Trophoblast cell (in vitro differentiated cells and primary cell): ENCODE measurements around the gene ACAD10.

Experiments
- DNase-seq, 2 donors: peaks; one replicate each; pipeline ENCODE4 v3.0.0-alpha.2; 2016
- H2AFZ ChIP-seq: 2 replicates; pipeline ENCODE4 v1.6.1; 2013; ENCODE audit warnings: low read length, moderate library complexity, mild to moderate bottlenecking; ENCODE audit not compliant: insufficient read depth, poor library complexity
- H2AK5ac ChIP-seq: 2 replicates; pipeline ENCODE4 v1.6.1; 2013; ENCODE audit warnings: mild to moderate bottlenecking, low read length
- H2BK120ac ChIP-seq: 2 replicates; pipeline ENCODE4 v1.6.1; 2013; ENCODE audit warnings: low read length, mild to moderate bottlenecking, moderate library complexity; ENCODE audit not compliant: insufficient read depth, poor library complexity
- H2BK12ac ChIP-seq: 2 replicates; pipeline ENCODE4 v1.6.1; 2013; ENCODE audit warnings: mild to moderate bottlenecking, low read length, moderate library complexity
- H2BK5ac ChIP-seq: 2 replicates; pipeline ENCODE4 v1.6.1; 2013; ENCODE audit warnings: low read length, low read depth, moderate library complexity, mild to moderate bottlenecking; ENCODE audit not compliant: poor library complexity
- H3K14ac ChIP-seq: 2 replicates; pipeline ENCODE4 v1.6.1; 2013; ENCODE audit warnings: mild to moderate bottlenecking, low read length
- H3K18ac ChIP-seq: 2 replicates; pipeline ENCODE4 v1.6.1; 2013; ENCODE audit warnings: mild to moderate bottlenecking, low read length
- H3K23ac ChIP-seq: 2 replicates; pipeline ENCODE4 v1.6.1; 2013; ENCODE audit warnings: low read length
- H3K27ac ChIP-seq: 2 replicates; pipeline ENCODE4 v1.5.1; 2013; ENCODE audit warnings: low read depth, mild to moderate bottlenecking, inconsistent platforms, low read length, moderate library complexity
- H3K27me3 ChIP-seq: 2 replicates; pipeline ENCODE4 v1.6.1; 2013; ENCODE audit warnings: inconsistent platforms, mild to moderate bottlenecking, low read length, moderate library complexity; ENCODE audit not compliant: insufficient read depth
- H3K36me3 ChIP-seq, 2 experiments: 1 replicate in 1 of 2; 2 replicates in 1 of 2; pipeline ENCODE4 v1.6.1; 2013; ENCODE audit warnings: low read length in 2 of 2, mild to moderate bottlenecking in 2 of 2, moderate library complexity in 1 of 2; ENCODE audit not compliant: insufficient read depth in 2 of 2, control insufficient read depth in 1 of 2
- H3K4ac ChIP-seq: 2 replicates; pipeline ENCODE4 v1.6.1; 2013; ENCODE audit warnings: low read depth, mild to moderate bottlenecking, low read length, moderate library complexity
- H3K4me1 ChIP-seq, 2 experiments: 1 replicate in 1 of 2; 2 replicates in 1 of 2; pipeline ENCODE4 v1.6.1; 2013; ENCODE audit warnings: low read length in 2 of 2, mild to moderate bottlenecking in 2 of 2, moderate library complexity in 1 of 2; ENCODE audit not compliant: insufficient read depth in 2 of 2, control insufficient read depth in 1 of 2
- H3K4me2 ChIP-seq: 2 replicates; pipeline ENCODE4 v1.6.1; 2013; ENCODE audit warnings: inconsistent platforms, mild to moderate bottlenecking, low read length, moderate library complexity
- H3K4me3 ChIP-seq: 2 replicates; pipeline ENCODE4 v1.5.1; 2013; ENCODE audit warnings: mild to moderate bottlenecking, low read depth, low read length, inconsistent platforms
- H3K79me1 ChIP-seq: one replicate; pipeline ENCODE4 v1.6.1; 2013; ENCODE audit warnings: low read length
- H3K79me2 ChIP-seq: 2 replicates; pipeline ENCODE4 v1.6.1; 2013; ENCODE audit warnings: low read length, mild to moderate bottlenecking; ENCODE audit not compliant: control insufficient read depth, insufficient read depth, poor library complexity
- H3K9ac ChIP-seq: 2 replicates; pipeline ENCODE4 v1.6.1; 2013; ENCODE audit warnings: mild to moderate bottlenecking, low read length
- H3K9me3 ChIP-seq: 2 replicates; pipeline ENCODE4 v1.6.1; 2013; ENCODE audit warnings: low read depth, mild to moderate bottlenecking, control low read depth, inconsistent platforms, low read length; ENCODE audit not compliant: insufficient read depth
- H4K12ac ChIP-seq: 2 replicates; pipeline ENCODE4 v1.6.1; 2013; ENCODE audit warnings: low read depth, mild to moderate bottlenecking, low read length, moderate library complexity
- H4K8ac ChIP-seq: 2 replicates; pipeline ENCODE4 v1.6.1; 2013; ENCODE audit warnings: low read depth, mild to moderate bottlenecking, low read length, moderate library complexity
- H4K91ac ChIP-seq: one replicate; pipeline ENCODE4 v1.6.1; 2013; ENCODE audit warnings: low read depth, mild to moderate bottlenecking, low read length, moderate library complexity
- WGBS: extraction: QIAGEN DNeasy Blood & Tissue Kit; methylation state at CpG from one replicate; pipeline ENCODE4 v1.1.7; 2013; ENCODE audit warnings: missing lambda C conversion rate; ENCODE audit not compliant: insufficient read length, insufficient coverage; ENCODE audit errors: extremely low coverage; 5-methylcytosine and 5-hydroxymethylcytosine counted together

ACAD10 gene

DNA sequence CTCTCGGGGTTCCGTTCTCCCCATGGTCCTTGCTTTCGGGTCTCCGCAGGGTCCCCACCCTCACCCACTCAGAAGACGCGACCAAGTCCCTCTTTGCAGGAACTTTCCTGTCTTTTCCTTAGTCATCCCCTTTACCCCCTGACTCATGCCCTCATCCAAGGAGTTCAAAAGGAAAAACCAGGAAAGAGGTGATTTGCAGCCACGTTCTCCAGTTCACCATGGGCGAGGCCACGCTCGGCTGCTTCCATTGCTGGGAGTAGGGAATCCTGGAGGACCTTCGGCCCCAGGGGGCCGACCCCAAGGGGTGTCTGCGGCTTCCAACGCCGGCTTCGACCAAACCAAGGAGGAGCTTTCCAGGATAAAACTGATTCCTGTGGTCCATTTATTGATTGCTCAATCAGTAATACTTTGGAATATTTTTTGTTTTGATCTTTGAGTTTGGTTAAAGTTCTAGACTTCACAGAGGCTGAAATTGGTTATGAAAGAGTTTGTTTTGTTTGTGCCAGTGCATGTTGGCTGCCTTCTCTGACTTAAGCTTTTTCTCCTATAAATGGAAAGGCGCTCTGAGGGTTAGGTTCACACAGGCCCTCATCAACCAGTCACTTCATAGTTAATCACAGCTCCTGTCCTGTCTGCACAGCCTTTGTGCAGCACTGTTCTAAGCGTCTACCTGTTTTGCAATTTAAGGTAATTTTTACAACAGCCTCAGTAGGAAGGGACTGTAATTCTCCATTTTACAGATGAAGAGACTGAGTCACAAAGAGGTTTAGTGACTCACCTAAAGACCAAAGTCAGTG, 81.7 kb downstream of the ACAD10 start:
- Histone ChIP-seq H3K9me3 (no peaks in the 10 kb centered on the region), H4K91ac (peak overlapping the region; percentile 58), H2AK5ac (no peak overlapping the region), H2BK120ac (peak overlapping the region; percentile 5), H3K27ac (no peak overlapping the region), H3K9ac (peak overlapping the region; percentile 54), H3K4me3 (peak overlapping the region; percentile 78), H4K12ac (peak overlapping the region; percentile 16), H4K8ac (peak overlapping the region; percentile 67), H3K23ac (no peak overlapping the region), H2BK12ac (no peak overlapping the region), H3K4me2 (peak overlapping the region; percentile 91), H3K4ac (no peak overlapping the region), H3K79me1 (peaks cover 9% of the 10 kb centered on the region), H2BK5ac (no peak overlapping the region), H3K18ac (peak overlapping the region; percentile 82), H3K36me3 (peaks cover 1 to 4% of the 10 kb centered on the region in 2 experiments), H2AFZ (peak overlapping the region; percentile 3), H3K79me2 (peaks cover 2% of the 10 kb centered on the region), H3K14ac (peak overlapping the region; percentile 75), H3K4me1 (peaks cover 3 to 8% of the 10 kb centered on the region in 2 experiments), H3K27me3 (no peaks in the 10 kb centered on the region)
- WGBS: no CpG with 5 or more reads among the region's 18 CpGs
- DNase-seq: peak; percentile 57 to 72

DNA sequence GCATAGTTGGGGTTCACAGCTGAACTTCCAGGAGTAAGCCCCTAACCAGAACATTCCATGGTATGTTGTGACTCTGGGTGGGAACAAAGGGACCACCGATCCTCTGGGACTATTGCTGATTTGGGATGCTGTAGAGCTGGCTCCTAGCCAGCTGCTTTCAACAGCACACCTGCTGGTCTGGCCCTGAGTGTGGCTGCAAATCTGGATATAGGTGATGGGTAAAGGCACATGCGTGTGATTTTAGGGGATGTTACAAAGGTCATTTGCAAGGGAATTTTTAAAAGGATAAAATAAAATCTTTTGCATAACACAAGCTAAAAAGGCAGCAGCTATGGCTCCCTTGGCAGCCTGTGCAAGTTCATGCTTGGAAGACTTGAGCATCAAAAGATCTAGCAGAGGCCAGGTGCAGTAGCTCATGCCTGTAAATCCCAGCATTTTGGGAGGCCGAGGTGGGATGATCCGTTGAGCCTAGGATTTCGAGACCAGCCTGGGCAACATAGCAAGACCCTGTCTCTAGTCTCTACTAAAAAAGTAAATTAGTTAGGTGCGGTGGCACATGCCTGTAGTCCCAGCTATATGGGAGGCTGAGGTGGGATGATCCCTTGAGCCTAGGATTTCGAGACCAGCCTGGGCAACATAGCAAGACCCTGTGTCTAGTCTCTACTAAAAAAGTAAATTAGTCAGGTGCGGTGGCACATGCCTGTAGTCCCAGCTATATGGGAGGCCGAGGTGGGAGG, 82.5 kb downstream of the ACAD10 start:
- H3K9me3 ChIP-seq: no peaks in the 10 kb centered on the region
- H3K79me2 ChIP-seq: peaks cover 2% of the 10 kb centered on the region
- H3K18ac ChIP-seq: no peak overlapping the region
- WGBS: no CpG with 5 or more reads among the region's 9 CpGs
- no peak overlapping the region for H4K91ac ChIP-seq
- peaks cover 1 to 4% of the 10 kb centered on the region in 2 experiments for H3K36me3 ChIP-seq
- H3K4ac ChIP-seq: no peak overlapping the region
- no peak overlapping the region for H3K14ac ChIP-seq
- no peak overlapping the region for H2AFZ ChIP-seq
- H3K79me1 ChIP-seq: peaks cover 9% of the 10 kb centered on the region
- H2AK5ac ChIP-seq: no peak overlapping the region
- H4K12ac ChIP-seq: no peak overlapping the region
- no peak overlapping the region for H3K4me3 ChIP-seq
- H2BK12ac ChIP-seq: no peak overlapping the region
- no peak overlapping the region for H2BK120ac ChIP-seq
- H4K8ac ChIP-seq: no peak overlapping the region
- no peak overlapping the region for H3K27ac ChIP-seq
- H3K9ac ChIP-seq: no peak overlapping the region
- H3K23ac ChIP-seq: no peak overlapping the region
- H3K4me1 ChIP-seq: peaks cover 3 to 13% of the 10 kb centered on the region in 2 experiments
- no peak overlapping the region for H2BK5ac ChIP-seq
- no peak for DNase-seq
- no peaks in the 10 kb centered on the region for H3K27me3 ChIP-seq
- peak overlapping the region; percentile 91 for H3K4me2 ChIP-seq

DNA sequence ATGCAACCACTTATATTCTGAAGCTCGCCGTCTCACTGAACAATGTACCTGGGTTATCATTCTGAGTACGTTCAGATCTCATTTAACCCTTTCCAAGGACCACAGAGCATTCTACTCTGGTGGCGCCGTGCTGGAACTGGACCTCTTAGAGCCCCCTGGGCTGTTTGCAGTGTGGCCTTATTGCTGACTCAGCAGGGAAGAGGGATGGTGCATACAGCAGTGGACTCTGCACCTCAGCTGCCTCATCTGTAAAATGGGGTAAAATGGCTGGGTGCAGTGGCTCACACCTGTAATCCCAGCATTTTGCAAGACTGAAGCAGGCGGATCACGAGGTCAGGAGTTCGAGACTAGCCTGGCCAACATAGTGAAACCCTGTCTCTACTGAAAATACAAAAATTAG, 83.7 kb downstream of the ACAD10 start:
- H3K27me3 ChIP-seq: no peaks in the 10 kb centered on the region
- H3K23ac ChIP-seq: no peak overlapping the region
- no peak overlapping the region for H3K18ac ChIP-seq
- WGBS: no CpG with 5 or more reads among the region's 8 CpGs
- H2BK120ac ChIP-seq: no peak overlapping the region
- peaks cover 1 to 4% of the 10 kb centered on the region in 2 experiments for H3K36me3 ChIP-seq
- peaks cover 7 to 18% of the 10 kb centered on the region in 2 experiments for H3K4me1 ChIP-seq
- H3K9ac ChIP-seq: no peak overlapping the region
- H2BK5ac ChIP-seq: no peak overlapping the region
- DNase-seq: no peak
- H3K4me2 ChIP-seq: no peak overlapping the region
- H3K27ac ChIP-seq: no peak overlapping the region
- peaks cover 2% of the 10 kb centered on the region for H3K79me2 ChIP-seq
- no peak overlapping the region for H4K12ac ChIP-seq
- H4K91ac ChIP-seq: no peak overlapping the region
- no peak overlapping the region for H3K14ac ChIP-seq
- H3K4ac ChIP-seq: no peak overlapping the region
- H3K4me3 ChIP-seq: no peak overlapping the region
- H3K79me1 ChIP-seq: peaks cover 11% of the 10 kb centered on the region
- H2AK5ac ChIP-seq: no peak overlapping the region
- no peaks in the 10 kb centered on the region for H3K9me3 ChIP-seq
- no peak overlapping the region for H2BK12ac ChIP-seq
- H4K8ac ChIP-seq: no peak overlapping the region
- no peak overlapping the region for H2AFZ ChIP-seq

- WGBS: no CpG with 5 or more reads among the region's 17 CpGs
- Histone ChIP-seq H2BK120ac (no peak overlapping the region), H3K4me2 (peak overlapping the region; percentile 17), H2AFZ (no peak overlapping the region), H3K79me1 (peaks cover 18% of the 10 kb centered on the region), H3K9ac (no peak overlapping the region), H3K14ac (no peak overlapping the region), H3K4me1 (peaks cover 21 to 30% of the 10 kb centered on the region in 2 experiments), H3K18ac (no peak overlapping the region), H2BK12ac (no peak overlapping the region), H3K36me3 (peaks cover 9 to 12% of the 10 kb centered on the region in 2 experiments), H3K27me3 (no peaks in the 10 kb centered on the region), H3K79me2 (peaks cover 3% of the 10 kb centered on the region), H4K91ac (no peak overlapping the region), H2BK5ac (no peak overlapping the region), H3K9me3 (no peaks in the 10 kb centered on the region), H4K8ac (no peak overlapping the region), H3K27ac (peak overlapping the region; percentile 85), H3K23ac (no peak overlapping the region), H2AK5ac (no peak overlapping the region), H4K12ac (no peak overlapping the region), H3K4ac (no peak overlapping the region), H3K4me3 (no peak overlapping the region)
- peak; percentile 60 to 70 for DNase-seq
These were observed 88.1 kb downstream of the ACAD10 start for GRCh38 chr12:111773801-111774551.
